ENCODE measurements around the gene CST4.
A peak's percentile ranks its signal among the peaks of the same experiment; 100 is the strongest.

The CST4 gene

DNA sequence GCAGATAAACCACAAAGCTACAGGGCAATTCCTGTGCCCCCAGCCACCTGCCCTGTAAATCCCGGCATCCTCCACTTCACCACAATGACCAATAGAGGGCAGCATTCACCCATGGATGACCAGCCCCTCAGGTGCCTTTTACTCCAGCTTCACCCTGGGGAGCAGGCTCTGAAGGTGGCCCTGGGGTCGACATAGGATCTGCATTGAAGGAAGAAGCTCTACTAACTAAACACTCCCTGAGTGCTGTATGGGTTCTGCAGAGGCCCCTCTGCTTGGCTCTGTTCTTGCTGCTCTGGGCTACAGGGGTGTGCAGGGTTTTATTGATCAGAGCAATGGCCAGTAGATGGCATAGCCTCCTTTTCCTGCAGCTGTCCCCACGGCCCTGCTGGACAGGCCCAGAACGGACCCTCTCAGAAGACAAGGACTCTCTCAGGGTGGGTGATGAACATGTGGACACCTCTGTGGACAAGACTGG is 20.3 kb downstream of the CST4 start:
- TF ChIP-seq TCF12 (IDR thresholded peaks at IDR 0.05; ENCODE audit: low read depth) (no peak), ZBTB7A (IDR thresholded peaks at IDR 0.05; ENCODE audit: low read depth) (no peak), CEBPB (IDR thresholded peaks at IDR 0.05) (no peak), RAD21 (IDR thresholded peaks at IDR 0.05; ENCODE audit: low read depth) (peak; percentile 77), EP300 (IDR thresholded peaks at IDR 0.05; ENCODE audit: borderline replicate concordance) (no peak)

DNA sequence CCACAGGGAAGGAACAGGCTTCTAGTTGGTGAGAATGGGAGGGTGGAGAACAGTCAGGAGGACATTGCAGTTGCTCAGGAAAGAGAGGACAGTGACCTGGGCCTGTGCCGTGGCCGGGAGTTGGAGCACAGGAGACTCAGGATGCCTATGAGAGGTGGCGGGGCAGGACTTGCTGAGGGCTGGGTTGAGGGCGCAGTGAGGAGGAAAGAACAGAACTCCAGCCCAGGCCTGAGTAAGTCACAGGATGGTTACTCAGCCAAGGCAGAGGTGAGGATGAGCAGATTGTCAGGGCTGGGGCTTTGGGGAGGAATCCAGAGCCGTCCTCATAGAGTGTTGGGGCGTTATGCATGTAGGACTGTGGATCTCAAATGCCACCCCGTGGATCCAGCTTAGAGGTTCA is 21.2 kb downstream of the CST4 start:
- TF ChIP-seq FOXM1 (IDR thresholded peaks at IDR 0.05; ENCODE audit: borderline replicate concordance, low read depth), result no peak
- TF ChIP-seq TAF1 (IDR thresholded peaks at IDR 0.05; ENCODE audit: low read depth), result no peak
- no peak for TF ChIP-seq TEAD4 (IDR thresholded peaks at IDR 0.05)
- TF ChIP-seq, protein P1, sequence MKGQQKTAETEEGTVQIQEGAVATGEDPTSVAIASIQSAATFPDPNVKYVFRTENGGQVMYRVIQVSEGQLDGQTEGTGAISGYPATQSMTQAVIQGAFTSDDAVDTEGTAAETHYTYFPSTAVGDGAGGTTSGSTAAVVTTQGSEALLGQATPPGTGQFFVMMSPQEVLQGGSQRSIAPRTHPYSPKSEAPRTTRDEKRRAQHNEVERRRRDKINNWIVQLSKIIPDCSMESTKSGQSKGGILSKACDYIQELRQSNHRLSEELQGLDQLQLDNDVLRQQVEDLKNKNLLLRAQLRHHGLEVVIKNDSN (IDR thresholded peaks at IDR 0.05), result no peak
- no peak for TF ChIP-seq EP300 (IDR thresholded peaks at IDR 0.05; ENCODE audit: borderline replicate concordance)
- no peak for TF ChIP-seq EGR1 (IDR thresholded peaks at IDR 0.05)
- TF ChIP-seq, protein P2, sequence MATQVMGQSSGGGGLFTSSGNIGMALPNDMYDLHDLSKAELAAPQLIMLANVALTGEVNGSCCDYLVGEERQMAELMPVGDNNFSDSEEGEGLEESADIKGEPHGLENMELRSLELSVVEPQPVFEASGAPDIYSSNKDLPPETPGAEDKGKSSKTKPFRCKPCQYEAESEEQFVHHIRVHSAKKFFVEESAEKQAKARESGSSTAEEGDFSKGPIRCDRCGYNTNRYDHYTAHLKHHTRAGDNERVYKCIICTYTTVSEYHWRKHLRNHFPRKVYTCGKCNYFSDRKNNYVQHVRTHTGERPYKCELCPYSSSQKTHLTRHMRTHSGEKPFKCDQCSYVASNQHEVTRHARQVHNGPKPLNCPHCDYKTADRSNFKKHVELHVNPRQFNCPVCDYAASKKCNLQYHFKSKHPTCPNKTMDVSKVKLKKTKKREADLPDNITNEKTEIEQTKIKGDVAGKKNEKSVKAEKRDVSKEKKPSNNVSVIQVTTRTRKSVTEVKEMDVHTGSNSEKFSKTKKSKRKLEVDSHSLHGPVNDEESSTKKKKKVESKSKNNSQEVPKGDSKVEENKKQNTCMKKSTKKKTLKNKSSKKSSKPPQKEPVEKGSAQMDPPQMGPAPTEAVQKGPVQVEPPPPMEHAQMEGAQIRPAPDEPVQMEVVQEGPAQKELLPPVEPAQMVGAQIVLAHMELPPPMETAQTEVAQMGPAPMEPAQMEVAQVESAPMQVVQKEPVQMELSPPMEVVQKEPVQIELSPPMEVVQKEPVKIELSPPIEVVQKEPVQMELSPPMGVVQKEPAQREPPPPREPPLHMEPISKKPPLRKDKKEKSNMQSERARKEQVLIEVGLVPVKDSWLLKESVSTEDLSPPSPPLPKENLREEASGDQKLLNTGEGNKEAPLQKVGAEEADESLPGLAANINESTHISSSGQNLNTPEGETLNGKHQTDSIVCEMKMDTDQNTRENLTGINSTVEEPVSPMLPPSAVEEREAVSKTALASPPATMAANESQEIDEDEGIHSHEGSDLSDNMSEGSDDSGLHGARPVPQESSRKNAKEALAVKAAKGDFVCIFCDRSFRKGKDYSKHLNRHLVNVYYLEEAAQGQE (IDR thresholded peaks at IDR 0.05; ENCODE audit: low read depth), result no peak
- TF ChIP-seq TCF12 (IDR thresholded peaks at IDR 0.05; ENCODE audit: low read depth), result no peak
- TF ChIP-seq, protein P3, sequence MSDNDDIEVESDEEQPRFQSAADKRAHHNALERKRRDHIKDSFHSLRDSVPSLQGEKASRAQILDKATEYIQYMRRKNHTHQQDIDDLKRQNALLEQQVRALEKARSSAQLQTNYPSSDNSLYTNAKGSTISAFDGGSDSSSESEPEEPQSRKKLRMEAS (IDR thresholded peaks at IDR 0.05), result no peak
- no peak for TF ChIP-seq ZBTB7A (IDR thresholded peaks at IDR 0.05; ENCODE audit: low read depth)
- TF ChIP-seq CREB1 (IDR thresholded peaks at IDR 0.05; ENCODE audit: low read depth), result no peak
- TF ChIP-seq YY1 (IDR thresholded peaks at IDR 0.05; ENCODE audit: low read depth), result no peak

DNA sequence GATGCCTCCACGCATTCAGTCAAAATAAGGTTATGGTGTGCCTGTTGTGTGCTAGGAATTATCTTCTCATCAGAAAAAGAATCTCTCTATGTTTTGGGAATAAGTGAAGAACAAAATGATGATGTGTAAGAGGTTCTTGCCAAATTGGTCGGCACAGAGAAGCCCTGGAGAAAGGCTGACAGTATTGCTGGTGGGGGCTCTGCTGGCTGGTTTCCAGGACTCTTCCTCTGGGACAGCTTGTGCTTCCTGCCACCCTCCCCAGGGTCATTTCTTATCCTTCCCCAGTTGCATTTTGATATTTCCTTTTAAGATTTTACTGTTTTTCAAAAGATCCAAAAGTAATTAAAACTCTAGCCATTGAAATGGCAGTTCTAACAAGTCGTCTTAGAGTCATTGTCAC is 22.1 kb downstream of the CST4 start:
- no peak for TF ChIP-seq YY1 (IDR thresholded peaks at IDR 0.05; ENCODE audit: low read depth)
- TF ChIP-seq, protein P3 (IDR thresholded peaks at IDR 0.05), result no peak
- TF ChIP-seq, protein P2 (IDR thresholded peaks at IDR 0.05; ENCODE audit: low read depth), result no peak
- TF ChIP-seq EGR1 (IDR thresholded peaks at IDR 0.05), result no peak
- TF ChIP-seq FOXM1 (IDR thresholded peaks at IDR 0.05; ENCODE audit: borderline replicate concordance, low read depth), result no peak
- no peak for TF ChIP-seq TCF12 (IDR thresholded peaks at IDR 0.05; ENCODE audit: low read depth)
- no peak for TF ChIP-seq EP300 (IDR thresholded peaks at IDR 0.05; ENCODE audit: borderline replicate concordance)
- TF ChIP-seq TAF1 (IDR thresholded peaks at IDR 0.05; ENCODE audit: low read depth), result no peak
- no peak for TF ChIP-seq CEBPB (IDR thresholded peaks at IDR 0.05)
- TF ChIP-seq TEAD4 (IDR thresholded peaks at IDR 0.05), result no peak
- TF ChIP-seq, protein P1 (IDR thresholded peaks at IDR 0.05), result no peak
- TF ChIP-seq ZBTB7A (IDR thresholded peaks at IDR 0.05; ENCODE audit: low read depth), result no peak

DNA sequence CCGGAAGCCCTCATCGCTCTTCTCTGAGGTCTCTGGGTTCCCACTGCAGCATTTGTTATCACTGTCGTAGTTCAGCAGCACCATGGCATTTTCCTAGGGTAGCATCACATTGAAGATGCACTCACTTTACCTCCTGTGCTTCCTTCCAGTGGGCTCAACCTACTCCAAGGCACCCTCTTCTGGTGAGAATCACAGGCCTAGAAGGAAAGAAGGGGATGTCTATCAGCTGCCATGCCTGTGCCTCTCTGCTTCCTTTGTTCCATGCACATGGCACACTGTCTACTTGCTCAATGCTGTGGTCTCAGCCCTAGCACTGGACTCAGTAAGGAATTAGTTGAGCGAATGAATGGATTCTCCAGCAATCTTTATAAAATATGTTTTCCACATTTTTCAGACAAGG is 22.6 kb downstream of the CST4 start:
- no peak for TF ChIP-seq RAD21 (IDR thresholded peaks at IDR 0.05; ENCODE audit: low read depth)
- TF ChIP-seq ZBTB7A (IDR thresholded peaks at IDR 0.05; ENCODE audit: low read depth), result no peak
- TF ChIP-seq NFIC (IDR thresholded peaks at IDR 0.05), result no peak
- no peak for TF ChIP-seq EP300 (IDR thresholded peaks at IDR 0.05; ENCODE audit: borderline replicate concordance)
- no peak for TF ChIP-seq TAF1 (IDR thresholded peaks at IDR 0.05; ENCODE audit: low read depth)
- TF ChIP-seq TEAD4 (IDR thresholded peaks at IDR 0.05), result no peak
- TF ChIP-seq, protein P2 (IDR thresholded peaks at IDR 0.05; ENCODE audit: low read depth), result no peak
- no peak for TF ChIP-seq CREB1 (IDR thresholded peaks at IDR 0.05; ENCODE audit: low read depth)
- no peak for TF ChIP-seq YY1 (IDR thresholded peaks at IDR 0.05; ENCODE audit: low read depth)
- TF ChIP-seq TCF12 (IDR thresholded peaks at IDR 0.05; ENCODE audit: low read depth), result no peak
- TF ChIP-seq, protein P3 (IDR thresholded peaks at IDR 0.05), result no peak
